ENCODE measurements around the gene CITED4.

Gene CITED4

DNA sequence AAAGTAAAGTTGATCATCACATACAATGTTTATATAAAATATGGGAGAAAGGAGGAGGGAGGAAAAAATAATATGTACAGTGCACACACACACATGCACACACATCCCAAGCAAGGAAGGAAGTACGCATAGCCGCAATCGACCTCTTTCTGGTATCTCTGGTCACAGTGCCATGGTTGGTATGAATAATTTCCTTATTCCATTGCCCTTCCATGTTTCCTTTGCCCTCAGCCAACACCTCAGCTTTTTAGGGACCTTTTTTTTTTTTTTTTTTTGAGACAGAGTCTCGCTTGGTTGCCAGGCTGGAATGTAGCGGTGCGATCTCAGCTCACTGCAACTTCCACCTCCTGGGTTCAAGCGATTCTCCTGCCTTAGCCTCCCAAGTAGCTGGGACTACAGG is 20.6 kb downstream of the CITED4 start:
- Histone ChIP-seq H3K27ac (ENCODE audit: low read depth, low read length) (no peak overlapping the region), H3K9me3 (ENCODE audit: control insufficient read depth, insufficient read depth, low read depth, low read length) (0 out of 2 replicates have a peak, but pooled peaks cover 7% of the 10 kb centered on the region), H3K36me3 (ENCODE audit: control insufficient read depth, insufficient read depth, low read length) (no peaks in the 10 kb centered on the region), H3K4me3 (ENCODE audit: low read depth, low read length) (no peak overlapping the region), H3K27me3 (ENCODE audit: control insufficient read depth, insufficient read depth, low read length) (no peaks in the 10 kb centered on the region), H3K4me1 (ENCODE audit: control insufficient read depth, insufficient read depth, low read length) (peaks cover 6% of the 10 kb centered on the region; the same call in 1 of the 2 replicates), H3K9ac (ENCODE audit: low read length) (no peak overlapping the region)

DNA sequence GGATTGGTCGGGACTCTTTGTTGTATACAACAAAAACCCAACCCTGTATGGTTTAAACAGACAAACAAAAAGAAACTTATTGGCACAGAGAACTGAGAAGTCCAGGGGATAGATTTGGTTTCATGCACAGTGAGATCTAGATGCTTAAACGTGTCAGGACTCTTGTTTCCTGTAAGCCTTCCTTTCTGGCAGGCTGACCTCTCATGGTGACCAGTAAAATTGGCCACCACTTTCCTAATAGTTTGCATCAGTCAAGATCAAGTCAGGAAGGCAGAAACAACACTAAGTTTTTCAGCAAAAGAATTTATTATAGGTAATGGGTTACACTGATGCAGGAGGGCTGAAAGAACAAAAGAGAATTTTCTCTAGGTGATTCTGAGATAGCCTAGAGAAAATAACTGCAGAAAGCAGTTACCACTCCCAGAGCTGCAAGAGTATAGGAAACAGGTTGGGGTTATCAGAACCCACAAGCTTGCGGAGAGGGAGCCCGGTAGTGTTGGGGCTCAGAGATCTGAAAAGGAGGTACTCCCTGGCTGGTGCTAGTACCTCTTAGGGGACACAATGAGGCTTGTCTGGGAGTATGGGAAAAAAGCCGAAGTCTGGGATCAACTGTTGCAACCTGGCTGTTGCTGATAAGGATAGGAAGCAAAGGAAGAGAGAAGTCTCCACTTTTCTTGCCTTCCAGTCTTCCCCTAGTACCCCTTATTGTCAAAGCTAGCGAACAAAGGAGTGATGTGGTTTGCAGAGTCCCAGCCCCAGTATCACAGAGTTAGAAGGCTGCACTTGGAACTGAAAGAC is 21.4 kb downstream of the CITED4 start:
- H3K27ac ChIP-seq (ENCODE audit: low read depth, low read length), result no peak overlapping the region
- no peak overlapping the region for H3K9ac ChIP-seq (ENCODE audit: low read length)
- H3K9me3 ChIP-seq (ENCODE audit: control insufficient read depth, insufficient read depth, low read depth, low read length), result 0 out of 2 replicates have a peak, but pooled peaks cover 7% of the 10 kb centered on the region
- no peak overlapping the region for H3K4me3 ChIP-seq (ENCODE audit: low read depth, low read length)
- H3K36me3 ChIP-seq (ENCODE audit: control insufficient read depth, insufficient read depth, low read length), result no peaks in the 10 kb centered on the region
- H3K27me3 ChIP-seq (ENCODE audit: control insufficient read depth, insufficient read depth, low read length), result no peaks in the 10 kb centered on the region
- H3K4me1 ChIP-seq (ENCODE audit: control insufficient read depth, insufficient read depth, low read length), result peaks cover 6% of the 10 kb centered on the region; the same call in 1 of the 2 replicates

DNA sequence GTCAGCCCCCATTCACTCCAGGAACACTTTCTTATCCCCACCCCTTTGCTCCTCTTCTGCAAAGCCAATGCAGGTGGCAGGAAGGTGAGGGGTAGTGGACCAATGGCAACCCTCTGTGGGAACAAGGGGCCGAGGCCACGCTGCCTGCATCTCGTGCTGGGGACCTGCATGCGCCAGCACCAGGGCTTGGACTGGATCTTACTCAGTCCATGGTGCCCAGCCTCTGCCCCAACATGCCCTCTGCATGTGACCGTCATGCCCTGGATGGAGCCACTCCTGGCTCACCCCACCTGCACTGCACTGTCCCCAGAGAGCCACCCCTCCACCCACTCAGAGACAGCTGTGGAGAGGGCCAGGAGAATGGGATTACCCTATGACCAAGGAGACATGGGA is 22.2 kb downstream of the CITED4 start:
- Histone ChIP-seq H3K9ac (ENCODE audit: low read length) (no peak overlapping the region), H3K9me3 (ENCODE audit: control insufficient read depth, insufficient read depth, low read depth, low read length) (0 out of 2 replicates have a peak, but pooled peaks cover 7% of the 10 kb centered on the region), H3K27me3 (ENCODE audit: control insufficient read depth, insufficient read depth, low read length) (no peaks in the 10 kb centered on the region), H3K27ac (ENCODE audit: low read depth, low read length) (no peak overlapping the region), H3K36me3 (ENCODE audit: control insufficient read depth, insufficient read depth, low read length) (no peaks in the 10 kb centered on the region), H3K4me1 (ENCODE audit: control insufficient read depth, insufficient read depth, low read length) (peaks cover 8% of the 10 kb centered on the region), H3K4me3 (ENCODE audit: low read depth, low read length) (no peak overlapping the region)

DNA sequence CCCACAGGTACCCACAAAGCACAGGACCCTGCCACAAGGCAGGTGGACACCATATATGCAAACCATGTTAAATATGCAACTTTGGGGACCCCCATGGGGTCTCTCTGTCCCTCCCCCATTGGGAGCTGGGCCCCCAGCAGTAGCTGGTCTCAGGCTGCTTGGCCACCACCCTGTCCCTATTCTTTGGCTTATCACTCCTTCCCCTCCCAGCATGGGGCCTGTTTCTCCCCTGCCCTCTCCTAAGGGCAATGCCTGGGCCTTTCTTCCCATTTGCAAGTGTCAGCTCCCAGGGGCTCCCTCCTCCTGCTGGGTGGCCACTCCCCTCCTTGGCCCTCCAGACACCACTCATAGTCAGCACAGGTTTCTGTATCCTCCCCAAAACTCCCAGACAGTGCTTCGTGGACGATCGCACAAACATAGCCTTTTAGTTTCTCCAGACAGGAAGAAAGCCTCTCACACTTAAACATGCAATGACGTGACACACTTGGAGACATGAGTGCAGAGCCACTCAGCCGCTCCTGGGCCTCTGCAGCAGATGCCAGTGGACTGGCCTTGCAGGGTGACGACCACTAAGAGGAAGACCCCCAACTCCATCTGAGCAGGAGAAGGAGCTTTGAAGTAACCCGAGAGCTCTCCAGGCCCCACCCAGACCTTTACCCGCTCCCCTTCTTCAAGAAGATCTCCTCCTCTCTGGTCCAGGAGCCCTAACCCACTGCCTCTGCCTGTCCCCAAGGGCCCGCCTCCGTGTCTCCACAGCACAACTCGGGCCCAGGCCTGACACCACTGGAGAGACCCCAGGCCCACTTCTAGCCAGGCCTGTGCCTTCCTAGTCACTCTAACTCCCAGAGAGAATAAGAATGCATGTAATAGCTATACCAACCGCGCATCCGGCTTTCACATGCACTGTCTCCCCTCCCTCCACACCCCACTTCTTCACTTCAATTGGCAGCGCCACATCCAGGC is 22.9 kb downstream of the CITED4 start:
- Histone ChIP-seq H3K9ac (ENCODE audit: low read length) (no peak overlapping the region), H3K27ac (ENCODE audit: low read depth, low read length) (no peak overlapping the region), H3K4me3 (ENCODE audit: low read depth, low read length) (no peak overlapping the region), H3K36me3 (ENCODE audit: control insufficient read depth, insufficient read depth, low read length) (no peaks in the 10 kb centered on the region), H3K27me3 (ENCODE audit: control insufficient read depth, insufficient read depth, low read length) (no peaks in the 10 kb centered on the region), H3K4me1 (ENCODE audit: control insufficient read depth, insufficient read depth, low read length) (peaks cover 12% of the 10 kb centered on the region), H3K9me3 (ENCODE audit: control insufficient read depth, insufficient read depth, low read depth, low read length) (0 out of 2 replicates have a peak, but pooled peaks cover 7% of the 10 kb centered on the region)

DNA sequence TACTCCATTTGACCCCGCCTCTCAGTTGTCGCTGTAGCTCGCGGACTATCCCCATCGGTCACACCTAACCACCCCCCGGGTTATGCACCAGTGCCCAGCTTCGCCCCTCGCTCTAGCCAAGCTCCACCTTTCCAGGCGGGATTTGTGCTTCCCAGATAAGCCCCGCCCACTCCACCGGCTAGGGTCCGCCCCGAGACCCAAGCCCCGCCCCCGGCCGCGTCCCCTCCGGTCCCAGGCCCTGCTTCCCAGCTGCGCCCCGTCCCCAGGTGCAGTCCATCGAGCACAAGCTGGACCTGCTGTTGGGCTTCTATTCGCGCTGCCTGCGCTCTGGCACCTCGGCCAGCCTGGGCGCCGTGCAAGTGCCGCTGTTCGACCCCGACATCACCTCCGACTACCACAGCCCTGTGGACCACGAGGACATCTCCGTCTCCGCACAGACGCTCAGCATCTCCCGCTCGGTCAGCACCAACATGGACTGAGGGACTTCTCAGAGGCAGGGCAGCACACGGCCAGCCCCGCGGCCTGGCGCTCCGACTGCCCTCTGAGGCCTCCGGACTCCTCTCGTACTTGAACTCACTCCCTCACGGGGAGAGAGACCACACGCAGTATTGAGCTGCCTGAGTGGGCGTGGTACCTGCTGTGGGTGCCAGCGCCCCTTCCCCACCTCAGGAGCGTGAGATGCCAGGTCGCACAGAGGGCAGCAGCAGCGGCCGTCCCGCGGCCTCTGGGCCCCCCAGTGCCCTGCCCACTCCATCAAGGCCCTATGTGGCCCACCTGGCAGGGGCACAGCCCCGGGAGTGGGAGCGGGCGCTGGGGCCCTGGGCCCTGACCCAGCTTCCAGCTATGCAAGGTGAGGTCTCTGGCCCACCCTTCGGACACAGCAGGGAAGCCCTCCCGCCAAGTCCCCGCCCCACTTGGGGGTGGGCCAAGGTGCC is 23.9 kb downstream of the CITED4 start:
- Histone ChIP-seq H3K27ac (ENCODE audit: low read depth, low read length) (no peak overlapping the region), H3K4me1 (ENCODE audit: control insufficient read depth, insufficient read depth, low read length) (peaks cover 12% of the 10 kb centered on the region), H3K4me3 (ENCODE audit: low read depth, low read length) (no peak overlapping the region), H3K9me3 (ENCODE audit: control insufficient read depth, insufficient read depth, low read depth, low read length) (0 out of 2 replicates have a peak, but pooled peaks cover 7% of the 10 kb centered on the region), H3K27me3 (ENCODE audit: control insufficient read depth, insufficient read depth, low read length) (no peaks in the 10 kb centered on the region), H3K9ac (ENCODE audit: low read length) (no peak overlapping the region), H3K36me3 (ENCODE audit: control insufficient read depth, insufficient read depth, low read length) (no peaks in the 10 kb centered on the region)

DNA sequence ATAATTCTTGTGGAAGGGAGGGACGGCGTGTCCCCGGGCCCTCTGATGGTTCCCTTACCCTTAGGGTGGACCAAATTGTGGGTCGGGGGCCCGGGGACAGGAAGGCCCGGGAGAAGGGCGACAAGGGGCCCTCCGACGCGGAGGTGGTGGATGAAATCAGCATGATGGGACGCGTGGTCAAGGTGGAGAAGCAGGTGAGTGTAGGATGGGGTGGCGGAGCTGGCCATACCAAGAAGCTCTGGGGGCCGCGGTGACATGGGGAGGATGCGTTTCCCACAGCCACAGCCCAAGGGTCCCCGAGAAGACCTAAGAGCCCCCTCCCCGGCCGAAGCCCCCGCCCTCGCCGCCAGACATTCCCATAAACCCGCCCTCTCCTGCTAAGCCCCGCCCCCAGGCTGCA is 24.6 kb downstream of the CITED4 start:
- H3K36me3 ChIP-seq (ENCODE audit: control insufficient read depth, insufficient read depth, low read length), result no peaks in the 10 kb centered on the region
- no peak overlapping the region for H3K9ac ChIP-seq (ENCODE audit: low read length)
- H3K9me3 ChIP-seq (ENCODE audit: control insufficient read depth, insufficient read depth, low read depth, low read length), result 0 out of 2 replicates have a peak, but pooled peaks cover 4% of the 10 kb centered on the region
- no peaks in the 10 kb centered on the region for H3K27me3 ChIP-seq (ENCODE audit: control insufficient read depth, insufficient read depth, low read length)
- peaks cover 12% of the 10 kb centered on the region for H3K4me1 ChIP-seq (ENCODE audit: control insufficient read depth, insufficient read depth, low read length)
- no peak overlapping the region for H3K27ac ChIP-seq (ENCODE audit: low read depth, low read length)
- H3K4me3 ChIP-seq (ENCODE audit: low read depth, low read length), result no peak overlapping the region

DNA sequence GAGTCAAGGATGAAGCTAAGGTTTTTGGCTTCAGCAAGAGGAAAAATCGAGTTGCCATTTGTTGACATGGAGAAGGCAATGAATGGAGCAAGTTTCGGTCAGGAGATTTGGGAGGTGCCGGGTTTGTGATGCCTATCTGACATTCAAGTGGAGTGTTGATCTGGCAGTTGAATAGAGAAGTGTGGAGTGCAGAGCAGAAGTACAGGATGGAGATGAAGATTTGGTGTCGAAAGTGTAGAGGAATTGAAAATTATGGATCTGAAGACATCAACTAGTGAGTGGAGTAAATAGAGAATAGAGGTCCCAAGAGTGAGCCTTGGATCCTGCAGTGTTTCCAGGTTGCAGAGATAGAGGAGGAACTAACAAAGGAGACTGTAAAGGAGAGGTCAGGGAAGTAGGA is 25.9 kb downstream of the CITED4 start:
- Histone ChIP-seq H3K27me3 (ENCODE audit: control insufficient read depth, insufficient read depth, low read length) (no peaks in the 10 kb centered on the region), H3K9ac (ENCODE audit: low read length) (no peak overlapping the region), H3K4me1 (ENCODE audit: control insufficient read depth, insufficient read depth, low read length) (peaks cover 12% of the 10 kb centered on the region), H3K27ac (ENCODE audit: low read depth, low read length) (no peak overlapping the region), H3K36me3 (ENCODE audit: control insufficient read depth, insufficient read depth, low read length) (no peaks in the 10 kb centered on the region), H3K9me3 (ENCODE audit: control insufficient read depth, insufficient read depth, low read depth, low read length) (no peaks in the 10 kb centered on the region), H3K4me3 (ENCODE audit: low read depth, low read length) (no peak overlapping the region)

DNA sequence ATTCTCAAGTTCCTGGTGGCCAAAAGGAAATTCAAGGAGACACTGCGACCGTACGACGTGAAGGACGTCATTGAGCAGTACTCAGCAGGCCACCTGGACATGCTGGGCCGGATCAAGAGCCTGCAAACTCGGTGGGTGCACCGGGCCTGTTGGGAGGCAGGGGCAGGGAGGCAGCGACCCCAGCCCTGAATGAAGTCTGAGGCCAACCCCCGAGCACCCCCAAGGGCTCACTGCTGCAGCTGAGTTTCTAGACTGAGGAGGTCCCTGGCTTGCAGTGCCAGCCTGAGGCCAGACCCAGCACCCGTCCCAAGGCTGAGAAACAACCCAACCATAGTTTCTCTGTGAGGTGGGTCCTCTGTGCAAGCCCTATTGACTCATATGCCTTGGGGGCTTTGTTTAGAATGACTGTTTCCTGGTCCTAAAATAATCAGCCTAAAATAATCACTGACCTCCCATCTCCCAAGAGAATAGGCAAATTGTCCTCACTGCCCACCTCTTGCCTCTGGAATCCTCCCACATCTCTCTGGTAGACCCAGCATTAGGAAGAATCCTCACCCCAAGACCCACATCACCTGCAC is 27.1 kb downstream of the CITED4 start:
- Histone ChIP-seq H3K9ac (ENCODE audit: low read length) (no peak overlapping the region), H3K27ac (ENCODE audit: low read depth, low read length) (no peak overlapping the region), H3K27me3 (ENCODE audit: control insufficient read depth, insufficient read depth, low read length) (no peaks in the 10 kb centered on the region), H3K4me3 (ENCODE audit: low read depth, low read length) (no peak overlapping the region), H3K4me1 (ENCODE audit: control insufficient read depth, insufficient read depth, low read length) (peaks cover 12% of the 10 kb centered on the region), H3K9me3 (ENCODE audit: control insufficient read depth, insufficient read depth, low read depth, low read length) (no peaks in the 10 kb centered on the region), H3K36me3 (ENCODE audit: control insufficient read depth, insufficient read depth, low read length) (no peaks in the 10 kb centered on the region)

DNA sequence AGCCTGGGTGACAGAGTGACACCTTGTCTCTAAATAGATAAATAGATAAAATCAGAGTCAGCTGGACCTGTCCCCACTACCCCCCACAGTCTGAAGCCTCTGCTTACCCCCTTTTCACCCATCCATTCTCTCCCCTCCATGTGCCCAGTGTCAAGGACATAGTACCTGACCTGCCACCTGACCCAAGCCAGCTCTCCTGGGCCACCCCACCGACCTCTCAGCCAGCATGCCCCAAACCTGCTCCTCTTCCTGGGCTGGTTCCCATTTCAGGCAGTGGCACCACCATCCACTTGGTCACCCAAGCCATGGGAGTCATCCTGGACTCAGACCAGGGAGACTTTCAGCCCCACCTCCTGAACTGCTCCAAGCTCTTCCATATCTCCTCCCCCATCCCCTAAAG is 28.2 kb downstream of the CITED4 start:
- H3K9ac ChIP-seq (ENCODE audit: low read length), result no peak overlapping the region
- H3K4me3 ChIP-seq (ENCODE audit: low read depth, low read length), result no peak overlapping the region
- peaks cover 7% of the 10 kb centered on the region for H3K4me1 ChIP-seq (ENCODE audit: control insufficient read depth, insufficient read depth, low read length)

More for the DNA sequence above, 28.2 kb downstream of the CITED4 start:
- no peaks in the 10 kb centered on the region for H3K9me3 ChIP-seq (ENCODE audit: control insufficient read depth, insufficient read depth, low read depth, low read length)
- H3K27me3 ChIP-seq (ENCODE audit: control insufficient read depth, insufficient read depth, low read length), result no peaks in the 10 kb centered on the region
- H3K36me3 ChIP-seq (ENCODE audit: control insufficient read depth, insufficient read depth, low read length), result no peaks in the 10 kb centered on the region
- no peak overlapping the region for H3K27ac ChIP-seq (ENCODE audit: low read depth, low read length)

All from HUES6 (cell line).